HG02759 (cell line): Measurements from ENCODE around the gene SF1.

Source experiments
- ATAC-seq: cut with Tn5 transposase; IDR thresholded peaks from one replicate; pipeline ENCODE4 v1.9.1; 2021; ENCODE audit warnings: mild to moderate bottlenecking, moderate library complexity; ENCODE audit not compliant: unreplicated experiment

Gene SF1

GRCh38 chr11:64762674-64763525 is 15.4 kb downstream of the SF1 start:
- no peak for ATAC-seq

GRCh38 chr11:64762277-64762673 is 16.1 kb downstream of the SF1 start:
- no peak for ATAC-seq

- no peak for ATAC-seq
These were observed 17.5 kb downstream of the SF1 start for GRCh38 chr11:64760759-64761420.

- no peak for ATAC-seq
These were observed 18.3 kb downstream of the SF1 start, which contains the start of gene PYGM for GRCh38 chr11:64759722-64760719. Gene PYGM, minus strand, starts transcription at chr11:64759974. Its CDS starts 76 bp downstream, at chr11:64759898.

GRCh38 chr11:64759131-64759721 is 19.1 kb downstream of the SF1 start:
- no peak for ATAC-seq

GRCh38 chr11:64758330-64759079 is 19.8 kb downstream of the SF1 start:
- no peak for ATAC-seq

GRCh38 chr11:64757549-64758329 is 20.6 kb downstream of the SF1 start:
- ATAC-seq, result no peak

GRCh38 chr11:64755681-64756361 is 22.5 kb downstream of the SF1 start:
- no peak for ATAC-seq

GRCh38 chr11:64754919-64755662 is 23.3 kb downstream of the SF1 start:
- ATAC-seq, result no peak

- no peak for ATAC-seq
These were observed 24.0 kb downstream of the SF1 start for GRCh38 chr11:64754124-64754918.

- ATAC-seq, result no peak
These were observed 24.8 kb downstream of the SF1 start for GRCh38 chr11:64753380-64754123.

GRCh38 chr11:64753019-64753379 is 25.3 kb downstream of the SF1 start:
- no peak for ATAC-seq

- ATAC-seq, result no peak
These were observed 26.0 kb downstream of the SF1 start for GRCh38 chr11:64752175-64752970.

GRCh38 chr11:64751580-64751979 is 26.8 kb downstream of the SF1 start:
- ATAC-seq, result no peak

- ATAC-seq, result no peak
These were observed 27.2 kb downstream of the SF1 start for GRCh38 chr11:64751136-64751535.
